Keratinocyte (primary cell): Measurements from ENCODE around the gene MYF5.

Experiments used
- CTCF ChIP-seq, 3 experiments: IDR thresholded peaks in 1 of 3; conservative IDR thresholded peaks in 1 of 3; optimal IDR thresholded peaks in 1 of 3; 2 replicates in 2 of 3; 3 replicates in 1 of 3; pipeline versions ENCODE3 to v1.5.1; 2011; ENCODE audit warnings: low read length in 3 of 3, mild to moderate bottlenecking in 3 of 3, moderate library complexity in 2 of 3, control low read depth in 1 of 3, inconsistent platforms in 1 of 3; ENCODE audit not compliant: insufficient read depth in 2 of 3; ENCODE audit errors: extremely low read depth in 1 of 3
- EZH2 ChIP-seq: IDR thresholded peaks from one replicate; pipeline ENCODE4 v1.6.1; 2012; ENCODE audit warnings: inconsistent platforms, mild to moderate bottlenecking, low read length, moderate library complexity

- peak in 2 of 3 experiments; percentile 26 to 34 for TF ChIP-seq CTCF (optimal IDR thresholded peaks at IDR 0.05 in 1 of 3, IDR thresholded peaks at IDR 0.05 in 1 of 3, conservative IDR thresholded peaks at IDR 0.05 in 1 of 3; ENCODE audit: extremely low read depth in 1 of 3, insufficient read depth in 2 of 3, low read length in 3 of 3)
- TF ChIP-seq EZH2 = no peak
These were observed 47.2 kb downstream of the MYF5 start for GRCh38 chr12:80763874-80764273.
